KG1 (cell line): Measurements from ENCODE around the gene R3HDM4.

Experiments
- DNase-seq: peaks from one replicate; lab custom pipeline; 2025; lab: John Stamatoyannopoulos, UW

R3HDM4 gene

DNA sequence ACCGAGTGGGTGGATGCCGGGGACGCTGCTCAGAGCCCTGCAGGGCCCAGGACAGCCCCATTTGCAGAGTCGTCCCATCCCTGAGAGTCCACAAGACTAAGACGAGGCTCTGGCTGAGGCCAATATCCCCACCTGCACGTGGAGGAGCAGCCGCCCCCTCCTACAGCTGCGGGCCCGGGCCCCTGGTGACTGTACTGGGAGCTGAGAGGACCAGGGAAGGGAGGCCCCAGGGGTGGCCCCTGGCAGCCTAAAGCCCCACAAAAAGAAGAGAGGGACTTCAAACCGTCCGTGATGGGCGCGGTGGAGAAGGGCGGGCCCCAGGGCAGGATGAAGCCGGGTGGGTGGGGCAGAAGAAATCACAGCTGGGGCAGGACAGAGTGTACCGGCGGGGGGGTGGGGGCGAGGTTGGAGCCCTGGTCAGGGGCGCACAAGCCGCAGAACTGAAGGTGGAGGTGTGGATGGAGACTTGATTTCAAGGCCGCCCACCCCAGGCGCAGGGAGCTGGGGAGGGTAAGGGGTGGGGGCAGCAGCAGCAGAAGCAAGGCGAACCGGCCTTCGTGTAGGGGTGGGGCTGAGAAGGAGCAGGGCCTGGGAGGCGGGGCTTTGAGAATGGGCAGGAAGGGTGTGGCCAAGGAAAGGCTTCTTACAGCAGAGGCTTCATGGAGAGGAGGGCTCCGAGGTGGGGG is 40.6 kb downstream of the R3HDM4 start:
- DNase-seq: no peak

DNA sequence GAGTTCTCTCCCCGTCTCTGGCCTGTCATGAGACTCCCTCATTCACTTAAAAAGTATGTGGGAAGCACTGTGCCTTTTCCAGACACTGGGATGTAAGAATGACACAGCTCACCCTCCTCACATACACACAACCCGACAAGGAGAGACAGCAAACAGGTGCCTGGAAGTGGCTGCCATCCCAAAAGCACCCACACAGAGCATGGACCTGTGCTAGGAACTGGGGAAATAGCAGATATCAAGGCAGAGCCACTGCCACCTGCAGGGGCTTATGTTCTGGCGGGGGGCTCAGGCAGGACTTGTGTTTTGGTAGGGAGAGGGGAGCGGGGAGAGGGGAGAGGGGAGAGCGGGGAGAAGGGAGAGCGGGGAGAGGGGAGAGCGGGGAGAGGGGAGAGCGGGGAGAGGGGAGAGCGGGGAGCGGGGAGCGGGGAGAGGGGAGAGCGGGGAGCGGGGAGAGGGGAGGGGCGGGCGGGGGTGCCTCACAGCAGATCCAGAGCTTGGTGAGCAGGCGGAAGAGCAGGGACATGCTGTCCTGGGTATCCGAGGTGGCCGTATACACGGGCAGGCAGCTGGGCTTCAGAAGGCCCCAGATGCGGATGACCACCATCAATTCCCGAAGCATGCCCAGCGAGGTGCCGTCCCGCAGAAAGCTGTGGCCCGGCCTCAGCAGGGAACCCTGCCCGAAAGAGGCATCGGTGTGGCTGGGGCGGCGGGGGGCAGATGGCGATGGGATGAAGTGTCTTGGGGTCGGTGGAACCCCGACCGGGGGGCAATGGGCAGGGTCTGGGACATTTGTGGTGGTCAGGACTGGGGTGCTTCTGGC is 41.4 kb downstream of the R3HDM4 start:
- DNase-seq: no peak

DNA sequence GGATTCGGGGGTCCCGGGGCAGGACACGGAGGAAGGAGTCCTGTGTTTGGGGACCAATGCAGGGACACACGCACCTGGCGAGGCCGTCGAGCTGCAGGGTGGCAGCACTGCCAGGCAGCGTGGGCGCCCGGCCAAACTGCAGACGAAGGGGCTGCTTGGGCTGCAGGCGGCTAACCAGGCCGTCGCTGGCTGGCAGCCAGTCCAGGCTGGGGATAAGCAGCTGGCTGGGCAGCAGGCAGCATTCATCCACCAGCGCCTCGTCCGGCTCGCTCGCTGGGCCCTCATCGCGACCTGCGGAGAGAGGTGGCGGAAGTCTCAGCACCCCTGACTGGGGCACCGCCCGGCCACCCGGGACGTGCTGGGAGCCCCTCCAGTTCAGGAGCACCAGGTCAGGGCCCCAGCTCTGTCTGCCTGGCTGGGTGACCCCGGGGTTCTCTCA is 42.0 kb downstream of the R3HDM4 start:
- DNase-seq: no peak

DNA sequence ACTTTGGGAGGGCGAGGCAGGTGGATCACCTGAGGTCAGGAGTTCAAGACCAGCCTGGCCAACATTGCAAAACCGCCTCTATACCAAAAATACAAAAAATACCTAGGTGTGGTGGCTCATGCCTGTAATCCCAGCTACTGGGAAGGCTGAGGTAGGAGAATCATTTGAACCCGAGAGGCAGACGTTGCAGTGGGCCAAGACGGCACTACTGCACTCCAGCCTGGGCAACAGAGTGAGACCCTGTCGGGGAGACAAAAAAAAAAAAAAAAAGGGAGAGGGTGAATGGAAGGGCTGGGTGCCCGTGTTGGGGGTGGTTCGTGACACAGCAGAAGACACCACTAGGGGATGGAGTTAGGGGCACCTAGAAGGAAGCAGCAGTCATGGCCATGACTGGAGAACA is 42.7 kb downstream of the R3HDM4 start:
- DNase-seq: no peak

DNA sequence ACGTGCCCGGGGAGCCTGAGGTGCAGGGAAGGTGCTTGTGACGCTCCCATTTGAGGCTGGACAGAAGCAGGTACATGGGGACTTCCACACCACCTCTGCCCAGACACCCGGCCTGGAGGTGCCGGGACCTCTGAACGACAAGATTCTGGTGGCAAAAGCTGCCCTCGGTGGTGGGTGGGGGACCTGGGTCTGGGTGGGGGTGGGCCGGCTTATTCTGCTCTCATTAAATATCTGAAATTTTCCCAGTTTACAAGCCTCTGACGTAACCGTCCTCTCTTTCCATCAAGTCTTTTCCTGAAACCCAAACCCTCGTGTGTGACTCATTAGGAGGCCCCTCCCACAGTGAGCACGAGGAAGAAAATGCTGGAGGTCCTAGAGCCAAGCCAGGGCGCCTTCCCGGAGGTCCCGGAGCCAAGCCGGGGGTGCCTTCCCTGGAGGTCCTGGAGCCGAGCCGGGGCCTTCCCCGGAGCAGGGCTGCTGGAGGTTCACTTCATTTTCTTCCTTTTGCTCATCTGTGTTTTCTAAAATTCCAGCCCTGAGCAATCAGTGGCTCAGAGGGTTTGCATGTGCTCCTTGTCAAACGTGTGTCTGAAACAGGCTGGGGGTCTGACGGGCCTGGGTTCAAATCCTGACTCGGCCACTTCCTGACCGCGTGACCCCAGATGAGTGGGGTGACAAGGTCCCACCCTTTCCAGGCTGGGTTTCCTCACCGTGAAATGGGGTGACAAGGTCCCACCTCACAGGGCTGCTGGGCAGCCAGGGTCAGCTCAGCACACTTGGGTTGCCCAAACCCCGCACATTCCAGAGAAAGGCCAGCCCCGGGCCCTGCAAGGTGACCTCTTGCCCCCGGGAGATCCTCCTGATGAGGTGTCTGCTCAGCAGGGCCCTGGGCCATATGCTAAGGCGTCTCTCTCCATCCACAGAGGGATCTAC is 43.5 kb downstream of the R3HDM4 start:
- no peak for DNase-seq

DNA sequence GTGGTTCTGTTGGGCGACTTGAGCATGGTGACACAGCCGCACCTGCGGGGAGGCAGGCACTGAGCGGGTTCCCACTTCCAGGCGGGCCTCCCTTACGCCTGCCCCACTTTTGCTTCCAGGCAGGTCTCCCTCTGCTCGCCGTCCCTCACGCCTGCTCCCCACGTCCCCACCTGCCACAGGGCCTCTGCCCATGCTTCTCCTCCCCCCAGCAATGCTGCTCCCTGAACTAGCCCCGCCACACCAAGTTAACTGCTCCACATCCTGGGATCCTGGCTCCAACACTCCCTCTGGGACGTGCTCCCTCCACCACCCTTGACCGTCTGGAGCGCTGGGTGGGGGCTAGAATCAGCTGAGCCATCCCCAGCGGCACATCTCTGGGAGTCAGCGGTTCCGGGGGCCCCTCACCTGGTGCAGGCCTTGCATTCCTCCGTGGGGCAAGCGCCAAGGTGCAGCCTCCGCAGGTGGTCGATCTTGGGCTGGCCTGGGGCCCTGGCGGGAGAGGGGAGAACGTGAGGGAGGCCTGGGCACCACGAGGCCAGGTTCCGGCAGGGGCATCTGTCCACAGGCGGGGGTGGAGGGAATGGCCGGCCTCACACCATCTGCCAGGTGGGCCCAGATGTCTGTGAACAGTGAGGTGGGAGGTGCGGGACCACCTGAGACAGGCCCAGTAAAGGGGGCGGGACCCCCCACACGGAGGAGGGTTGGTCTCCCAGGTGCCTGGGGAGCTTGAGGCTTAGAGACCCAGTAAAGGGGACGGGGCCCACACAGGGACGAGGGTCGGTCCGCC is 44.4 kb downstream of the R3HDM4 start:
- DNase-seq: no peak

DNA sequence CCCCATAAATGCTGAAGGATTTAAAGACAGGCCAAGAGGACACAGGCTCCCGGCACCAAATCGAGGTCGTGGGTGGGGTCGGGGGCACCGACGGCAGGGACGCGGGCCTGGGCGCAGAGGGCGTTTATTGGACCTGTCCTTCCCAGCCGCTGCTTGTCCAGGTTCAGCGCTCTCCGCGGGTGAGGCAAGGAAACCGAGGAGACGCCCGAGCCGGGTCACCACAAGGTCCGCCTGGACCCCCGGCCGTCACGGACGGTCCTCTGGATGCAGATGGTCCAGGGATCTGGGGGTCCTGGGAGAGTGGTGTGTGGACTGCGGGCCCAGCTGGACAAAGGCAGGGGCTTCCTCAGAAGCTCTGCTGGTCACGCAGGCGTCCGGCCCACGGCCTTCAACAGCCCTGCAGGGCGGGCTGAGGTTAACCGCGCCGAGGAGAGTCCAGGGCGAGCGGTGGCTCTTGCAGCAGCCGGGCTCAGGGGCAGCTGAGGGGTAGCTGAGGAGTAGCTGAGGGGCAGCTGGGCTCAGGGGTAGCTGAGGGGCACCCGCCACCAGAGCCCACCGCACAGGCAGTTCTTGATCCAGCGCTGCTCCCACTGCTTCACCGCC is 45.1 kb downstream of the R3HDM4 start:
- no peak for DNase-seq

DNA sequence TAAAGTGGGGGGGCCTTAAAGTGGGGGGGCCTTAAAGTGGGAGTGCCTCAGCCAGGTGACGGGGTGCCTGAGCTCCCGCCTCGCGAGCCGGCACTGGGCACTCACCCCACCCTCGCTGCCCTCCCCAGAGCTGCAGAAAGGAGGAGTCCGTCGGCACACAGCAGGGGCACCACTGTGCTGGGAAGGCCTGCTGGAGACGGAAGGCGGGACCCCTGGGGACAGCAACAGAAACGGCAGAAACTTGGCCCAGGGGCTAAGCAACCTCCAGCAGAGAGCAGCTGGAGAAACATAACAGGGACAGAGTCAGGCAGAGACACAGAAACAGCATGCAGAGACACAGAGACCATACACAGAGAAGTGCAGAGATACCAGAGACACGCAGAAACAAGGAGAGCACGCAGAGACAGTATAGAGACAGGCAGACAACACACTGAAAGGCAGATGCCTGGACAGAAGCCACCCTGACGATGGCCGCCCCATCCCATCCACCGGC is 45.7 kb downstream of the R3HDM4 start:
- no peak for DNase-seq

DNA sequence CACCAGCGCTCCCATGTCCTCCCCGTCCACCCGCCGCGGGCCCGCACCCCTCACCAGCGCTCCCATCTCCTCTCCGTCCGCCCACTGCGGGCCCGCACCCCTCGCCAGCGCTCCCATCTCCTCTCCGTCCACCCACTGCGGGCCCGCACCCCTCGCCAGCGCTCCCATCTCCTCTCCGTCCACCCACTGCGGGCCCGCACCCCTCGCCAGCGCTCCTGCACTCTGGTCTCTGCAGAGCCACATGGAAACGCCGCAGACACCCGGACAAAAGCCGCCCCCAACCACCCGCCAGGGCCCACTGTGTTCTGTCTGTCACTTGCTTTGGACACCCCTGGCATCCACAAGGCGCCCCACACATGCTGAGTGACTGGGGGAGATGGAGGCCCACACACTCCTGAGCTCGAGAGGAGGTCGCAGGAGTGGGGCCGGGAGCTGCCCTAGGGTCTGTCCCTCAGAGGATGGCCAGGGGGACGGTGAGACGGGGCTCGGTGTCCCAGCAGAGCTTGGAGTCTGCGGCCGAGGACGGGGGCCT is 46.2 kb downstream of the R3HDM4 start:
- no peak for DNase-seq

DNA sequence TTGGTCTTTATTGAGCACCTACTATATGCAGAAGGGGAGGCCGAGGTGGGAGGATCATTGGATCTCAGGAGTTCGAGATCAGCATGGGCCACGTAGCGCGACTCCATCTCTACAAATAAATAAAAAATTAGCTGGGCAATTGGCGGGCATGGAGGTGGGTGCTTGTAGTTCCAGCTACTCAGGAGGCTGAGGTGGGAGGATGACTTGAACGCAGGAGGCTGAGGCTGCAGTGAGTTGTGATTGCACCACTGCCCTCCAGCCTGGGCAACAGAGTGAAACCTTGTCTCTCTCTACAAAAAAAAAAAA is 49.8 kb downstream of the R3HDM4 start:
- DNase-seq: no peak

DNA sequence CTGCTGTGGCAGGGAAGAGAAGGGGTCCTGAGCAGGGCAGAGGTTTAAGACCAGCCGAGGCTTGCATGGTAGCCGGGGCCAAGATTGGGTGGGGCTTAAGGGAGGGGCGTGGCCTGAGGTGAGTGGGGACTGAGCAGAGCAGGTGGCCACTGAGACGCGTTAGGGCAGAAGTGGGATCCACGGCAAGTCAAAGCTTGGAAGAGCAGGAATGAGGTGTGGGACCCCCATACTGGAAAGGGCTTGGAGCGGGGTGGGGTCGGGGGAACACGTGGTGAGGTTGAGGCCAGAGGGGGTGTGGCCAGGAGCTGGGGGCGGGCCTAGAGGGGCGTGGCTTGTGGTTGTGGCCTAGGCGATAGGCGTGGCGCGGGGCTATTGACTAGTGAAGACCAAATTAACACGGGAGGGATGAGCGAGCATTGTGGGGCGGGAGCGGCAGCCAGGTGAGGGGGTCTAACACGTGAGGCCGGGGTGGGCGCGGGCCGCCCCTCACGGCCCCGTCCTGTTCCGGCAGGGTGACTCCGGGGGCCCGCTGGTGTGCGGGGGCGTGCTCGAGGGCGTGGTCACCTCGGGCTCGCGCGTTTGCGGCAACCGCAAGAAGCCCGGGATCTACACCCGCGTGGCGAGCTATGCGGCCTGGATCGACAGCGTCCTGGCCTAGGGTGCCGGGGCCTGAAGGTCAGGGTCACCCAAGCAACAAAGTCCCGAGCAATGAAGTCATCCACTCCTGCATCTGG is 50.3 kb downstream of the R3HDM4 start:
- no peak for DNase-seq

DNA sequence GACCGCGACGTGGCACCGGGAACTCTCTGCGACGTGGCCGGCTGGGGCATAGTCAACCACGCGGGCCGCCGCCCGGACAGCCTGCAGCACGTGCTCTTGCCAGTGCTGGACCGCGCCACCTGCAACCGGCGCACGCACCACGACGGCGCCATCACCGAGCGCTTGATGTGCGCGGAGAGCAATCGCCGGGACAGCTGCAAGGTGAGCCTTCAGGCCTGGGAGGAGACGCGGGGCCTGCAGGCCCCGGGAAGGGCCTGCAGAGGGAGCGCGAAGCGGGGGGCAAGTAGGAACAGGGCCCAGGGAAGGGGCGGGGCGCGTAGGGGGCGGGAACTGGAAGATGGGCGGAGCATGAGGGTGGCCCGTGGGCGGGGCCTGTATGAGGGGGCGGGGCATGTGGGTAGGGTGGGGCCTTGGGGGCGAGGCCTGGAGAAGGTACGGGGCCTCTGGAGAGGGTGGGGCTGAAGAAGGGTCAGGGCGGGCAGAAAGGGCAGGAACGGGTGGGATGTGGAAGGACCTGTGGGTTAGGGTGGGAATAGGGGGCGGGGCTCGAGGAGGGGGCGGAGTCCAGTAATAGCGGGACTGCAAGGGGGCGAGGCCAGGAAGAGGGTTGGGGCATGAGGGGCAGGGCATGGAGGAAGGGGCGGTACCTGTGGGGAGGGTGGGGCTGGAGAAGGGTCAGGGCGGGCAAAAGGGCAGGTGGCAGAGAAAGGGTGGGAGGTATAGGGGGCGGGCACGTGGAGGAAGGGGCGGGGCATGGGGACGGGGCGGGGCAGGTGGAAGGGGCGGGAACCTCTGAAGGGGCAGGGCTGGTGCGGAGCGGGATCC is 51.1 kb downstream of the R3HDM4 start:
- DNase-seq: no peak

DNA sequence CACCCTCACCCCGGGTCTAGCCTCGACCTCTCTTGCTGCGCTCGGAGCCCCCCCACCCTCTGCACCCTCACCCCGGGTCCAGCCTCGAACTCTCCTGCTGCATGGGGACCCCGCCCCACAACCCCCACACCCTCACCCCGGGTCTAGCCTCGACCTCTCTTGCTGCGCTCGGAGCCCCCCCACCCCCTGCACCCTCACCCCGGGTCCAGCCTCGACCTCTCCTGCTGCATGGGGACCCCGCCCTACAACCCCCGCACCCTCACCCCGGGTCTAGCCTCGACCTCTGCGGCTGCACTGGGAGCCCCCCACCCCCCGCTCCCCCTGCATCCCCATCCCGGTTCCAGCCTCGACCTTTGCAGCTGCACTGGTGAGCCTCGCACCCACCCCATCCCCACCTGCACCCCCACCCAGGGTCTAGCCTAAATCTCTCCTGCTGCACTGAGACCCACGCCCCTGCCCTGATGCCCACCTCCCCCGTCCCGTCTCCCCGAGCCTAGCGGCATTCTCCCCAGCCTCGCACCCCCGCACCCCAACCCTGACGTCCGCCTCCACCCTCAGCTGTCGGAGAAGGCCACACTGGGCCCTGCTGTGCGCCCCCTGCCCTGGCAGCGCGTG is 51.8 kb downstream of the R3HDM4 start:
- no peak for DNase-seq

DNA sequence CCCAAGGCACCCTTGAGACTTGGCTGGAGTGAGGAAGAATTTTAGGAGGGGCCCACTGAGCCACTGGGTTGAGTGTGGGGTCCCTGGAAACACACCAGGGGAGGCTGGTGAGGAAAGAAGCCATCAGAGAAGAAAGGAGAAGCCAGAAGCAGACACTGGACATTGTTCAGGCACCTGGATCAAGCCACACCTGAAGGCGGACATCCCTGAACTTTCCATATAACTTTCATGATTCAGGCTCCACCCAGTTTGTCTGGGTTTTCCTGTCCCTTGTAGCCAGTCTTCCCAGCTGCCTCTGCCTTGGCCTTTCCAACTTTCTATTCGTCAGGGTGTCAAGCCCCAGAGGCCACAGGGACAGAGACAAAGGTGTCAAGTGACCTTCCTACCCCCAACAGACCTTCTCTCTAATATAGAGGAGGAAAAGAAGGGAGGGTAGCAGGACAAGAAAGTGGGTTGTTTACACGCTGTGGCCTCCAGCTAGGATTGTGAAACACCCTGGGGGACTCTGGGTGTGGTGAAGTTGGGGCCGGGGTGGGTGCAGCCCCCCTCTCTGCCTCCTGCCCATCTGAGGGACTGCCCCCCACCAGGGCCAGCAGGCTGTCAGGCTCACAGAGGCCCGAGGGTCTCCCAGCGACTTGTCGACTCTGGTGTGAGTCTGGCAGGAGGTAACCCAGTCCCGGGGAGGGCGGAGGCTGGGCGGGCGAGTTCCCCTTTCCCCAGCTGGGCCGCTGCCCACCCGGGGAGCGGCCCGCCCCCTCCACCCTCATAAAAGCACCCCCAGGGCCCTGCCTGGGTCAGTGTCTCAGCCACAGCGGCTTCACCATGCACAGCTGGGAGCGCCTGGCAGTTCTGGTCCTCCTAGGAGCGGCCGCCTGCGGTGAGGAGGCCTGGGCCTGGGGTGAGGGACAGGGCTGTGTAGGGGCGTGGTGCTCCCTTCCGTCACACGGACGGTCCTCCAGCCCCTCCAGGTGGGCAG is 53.9 kb downstream of the R3HDM4 start, which contains the start of gene CFD:
CFD (plus strand) TSS at position 797 of the 976 bp plus-strand sequence; CDS start at position 823, 26 bp downstream.
- DNase-seq: no peak

DNA sequence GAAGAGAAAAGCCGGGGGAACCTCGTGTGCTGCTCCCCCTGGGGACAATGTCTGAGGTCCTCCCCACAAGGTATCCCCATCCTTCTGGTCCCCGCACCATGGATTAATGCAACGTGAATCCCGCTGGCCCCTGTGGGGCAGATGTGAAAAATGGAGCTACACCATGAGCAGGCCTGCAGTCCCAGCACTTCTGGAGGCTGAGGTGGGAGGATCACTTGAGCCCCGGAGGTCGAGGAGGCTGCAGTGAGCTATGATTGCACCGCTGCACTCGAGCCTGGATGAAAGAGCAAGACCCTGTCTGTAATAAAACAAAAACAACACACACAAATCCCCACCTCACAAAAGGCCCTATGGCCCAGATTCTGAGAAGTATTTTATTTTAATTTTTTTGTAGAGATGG is 54.7 kb downstream of the R3HDM4 start:
- no peak for DNase-seq

DNA sequence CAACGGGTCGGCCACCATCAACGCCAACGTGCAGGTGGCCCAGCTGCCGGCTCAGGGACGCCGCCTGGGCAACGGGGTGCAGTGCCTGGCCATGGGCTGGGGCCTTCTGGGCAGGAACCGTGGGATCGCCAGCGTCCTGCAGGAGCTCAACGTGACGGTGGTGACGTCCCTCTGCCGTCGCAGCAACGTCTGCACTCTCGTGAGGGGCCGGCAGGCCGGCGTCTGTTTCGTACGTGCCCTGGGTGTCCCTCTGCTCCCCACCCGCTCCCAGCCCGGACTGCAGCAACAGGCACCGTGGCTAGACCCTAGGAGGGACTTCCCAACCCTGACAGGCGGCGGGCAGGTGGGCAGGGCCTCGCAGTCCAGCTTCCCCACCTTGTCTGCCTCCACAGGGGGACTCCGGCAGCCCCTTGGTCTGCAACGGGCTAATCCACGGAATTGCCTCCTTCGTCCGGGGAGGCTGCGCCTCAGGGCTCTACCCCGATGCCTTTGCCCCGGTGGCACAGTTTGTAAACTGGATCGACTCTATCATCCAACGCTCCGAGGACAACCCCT is 57.4 kb downstream of the R3HDM4 start:
- DNase-seq: no peak

DNA sequence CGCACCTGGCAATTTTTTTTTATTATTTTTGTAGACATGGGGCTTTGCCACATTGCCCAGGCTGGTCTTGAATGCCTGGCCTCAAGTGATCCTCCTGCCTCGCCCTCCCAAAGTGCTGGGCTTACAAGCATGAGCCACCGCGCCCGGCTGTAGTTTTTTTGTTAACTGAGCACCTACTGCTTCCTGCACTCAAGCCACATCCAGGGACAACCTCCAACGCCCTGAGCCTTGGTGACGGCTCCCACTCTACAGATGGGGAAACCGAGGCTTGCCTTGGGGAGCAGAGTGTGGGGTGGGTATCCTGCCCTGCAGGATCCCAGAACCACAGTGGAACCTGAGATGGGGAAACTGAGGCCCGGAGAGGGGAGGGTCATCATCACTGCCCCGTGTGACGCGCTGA is 57.9 kb downstream of the R3HDM4 start:
- DNase-seq: no peak
